Fibroblast of skin of abdomen (primary cell): ENCODE results near the gene LAYN.

Source experiments
- DNase-seq: peaks from one replicate; pipeline ENCODE4 v3.0.0-alpha.2; 2013

The LAYN gene

GRCh38 chr11:111598559-111598958 is 58.0 kb downstream of the LAYN start:
- peak; percentile 71 for DNase-seq

GRCh38 chr11:111601636-111601978 is 61.1 kb downstream of the LAYN start:
- no peak for DNase-seq

- DNase-seq = peak; percentile 97
Observed at GRCh38 chr11:111601979-111602864, 61.7 kb downstream of the LAYN start, which contains the start of gene SIK2. Gene SIK2 (plus strand): TSS chr11:111602449. CDS start chr11:111602564, 115 bp downstream.

GRCh38 chr11:111602865-111603610 is 62.5 kb downstream of the LAYN start:
- peak; percentile 14 for DNase-seq

GRCh38 chr11:111603611-111604130 is 63.2 kb downstream of the LAYN start:
- DNase-seq = no peak

GRCh38 chr11:111604392-111605009 is 64.0 kb downstream of the LAYN start:
- DNase-seq = peak; percentile 42

DNA sequence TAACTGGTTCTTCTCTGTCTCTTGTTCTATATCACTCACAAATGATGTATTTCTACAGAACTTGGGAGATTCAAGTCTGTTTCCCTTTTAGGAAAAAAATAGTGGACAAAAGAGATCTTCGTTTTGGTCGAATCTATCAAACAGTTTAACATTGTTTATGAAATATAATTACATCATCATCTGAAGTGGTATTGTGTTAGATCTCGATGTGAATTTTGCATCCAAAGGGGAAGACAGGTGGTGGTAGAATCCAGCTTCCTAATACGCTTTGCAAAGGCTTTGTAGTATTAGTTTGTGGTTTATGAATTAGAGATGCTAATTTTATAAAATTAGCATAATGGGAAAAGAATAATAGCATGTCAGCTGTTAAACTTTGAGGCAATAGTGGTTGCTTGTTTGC is 65.2 kb downstream of the LAYN start:
- DNase-seq = no peak

- DNase-seq = peak; percentile 29
Observed at GRCh38 chr11:111606986-111607385, 66.5 kb downstream of the LAYN start.

DNA sequence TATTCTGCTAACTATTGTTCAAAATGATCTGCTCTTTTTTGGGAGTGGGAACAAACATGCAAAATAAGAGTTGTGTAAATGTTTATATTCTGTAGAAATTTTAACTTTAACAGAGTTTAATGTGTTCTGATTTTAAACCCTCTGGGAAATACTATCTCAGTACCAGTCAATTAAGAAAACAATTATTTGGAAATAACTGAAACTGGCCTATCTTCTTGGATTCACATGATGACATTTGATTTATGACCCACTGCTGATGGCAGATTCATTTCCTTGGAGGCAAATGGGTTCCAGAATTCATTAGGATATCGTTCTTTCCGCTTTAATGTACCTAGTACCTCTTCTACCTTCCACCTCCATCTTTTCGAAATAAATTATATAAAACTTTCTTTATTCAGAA is 67.2 kb downstream of the LAYN start:
- DNase-seq = no peak
